Tracheal epithelial cell (primary cell): Measurements from ENCODE around the gene ERBB3. TPM values are rescaled to one million over a fixed set of nuclear protein-coding genes. Genes with fewer than 3 reads are reported as not detected.

ENCODE experiments used
- total RNA-seq: library from RNA; depleted of rRNA; stranded (reverse); fragments of >200 nt; gene quantifications from 2 replicates; pipeline ENCODE4 v1.2.1, GENCODE V29; 2014

Gene ERBB3
- total RNA-seq = 22.9 and 29.6 TPM in 2 replicates

DNA sequence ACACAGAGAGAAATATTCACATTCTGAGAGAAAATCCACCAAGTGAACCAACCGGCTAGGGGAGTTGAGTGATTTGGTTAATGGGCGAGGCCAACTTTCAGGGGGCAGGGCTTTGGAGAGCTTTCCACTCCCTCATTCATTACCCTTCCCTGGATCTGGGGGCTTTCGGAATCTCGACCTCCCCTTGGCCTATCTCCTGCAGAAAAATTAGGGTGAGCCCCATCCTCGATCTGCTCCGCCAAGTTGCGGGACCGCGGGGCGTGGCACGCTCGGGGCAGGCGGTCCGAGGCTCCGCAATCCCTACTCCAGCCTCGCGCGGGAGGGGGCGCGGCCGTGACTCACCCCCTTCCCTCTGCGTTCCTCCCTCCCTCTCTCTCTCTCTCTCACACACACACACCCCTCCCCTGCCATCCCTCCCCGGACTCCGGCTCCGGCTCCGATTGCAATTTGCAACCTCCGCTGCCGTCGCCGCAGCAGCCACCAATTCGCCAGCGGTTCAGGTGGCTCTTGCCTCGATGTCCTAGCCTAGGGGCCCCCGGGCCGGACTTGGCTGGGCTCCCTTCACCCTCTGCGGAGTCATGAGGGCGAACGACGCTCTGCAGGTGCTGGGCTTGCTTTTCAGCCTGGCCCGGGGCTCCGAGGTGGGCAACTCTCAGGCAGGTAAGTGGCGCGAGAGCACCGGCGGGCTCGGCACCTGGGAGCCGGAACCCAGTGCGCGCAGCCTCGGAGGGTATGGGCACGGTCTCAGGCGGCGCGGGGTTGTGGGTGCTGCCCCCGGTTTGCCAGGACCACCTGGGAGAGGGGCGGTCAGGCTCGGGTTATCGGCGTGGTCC lies at the start of gene ERBB3:
TSS of gene ERBB3 (plus strand) at position 443 of the 833 bp plus-strand sequence. CDS start at position 579, 136 bp downstream.

DNA sequence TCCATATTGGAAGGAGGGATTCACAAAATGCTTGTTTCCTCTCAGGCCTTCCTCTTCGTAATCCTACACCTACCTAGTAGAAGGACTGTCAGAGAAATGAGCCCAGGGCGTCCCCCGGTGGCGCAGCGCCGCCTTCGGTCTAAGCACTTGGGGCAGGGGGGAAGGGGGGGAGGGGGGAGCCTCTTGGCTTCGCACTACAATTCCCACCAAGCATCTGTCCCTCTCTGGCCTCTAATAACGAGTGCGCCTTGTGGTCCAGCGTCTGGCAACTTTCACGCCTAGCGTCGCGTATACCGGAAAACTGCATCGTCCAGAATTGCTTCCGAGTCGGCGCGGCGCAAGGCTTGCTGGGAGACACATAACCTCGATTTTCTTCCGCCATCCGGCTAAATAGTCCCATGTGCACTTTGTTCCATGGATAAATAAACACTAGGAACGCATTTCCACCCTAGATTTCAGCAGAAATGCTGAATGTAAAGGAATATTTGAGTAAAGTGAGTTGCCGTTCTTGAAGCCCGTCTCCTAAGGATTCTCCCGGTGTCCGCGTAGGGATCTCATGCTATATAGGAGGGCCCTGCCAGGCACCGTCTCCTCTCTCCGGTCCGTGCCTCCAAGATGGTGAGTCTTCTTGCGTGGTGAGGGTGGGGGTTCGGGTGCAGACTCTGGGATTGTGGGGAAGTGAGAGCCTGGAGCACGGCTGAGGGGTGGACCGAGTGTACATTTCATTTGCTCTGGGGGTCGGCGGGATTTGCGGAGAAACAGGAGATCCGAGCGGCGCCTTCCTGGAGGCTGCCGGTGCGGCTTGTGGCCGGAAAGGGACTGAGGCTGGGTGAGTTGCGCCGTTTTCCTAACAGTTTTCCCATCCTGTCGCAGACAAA lies 38.2 kb upstream of the ERBB3 start, which contains the start of gene RPS26:
TSS of gene RPS26 (plus strand) at position 367 of the 878 bp plus-strand sequence. CDS start at position 616, 249 bp downstream.

DNA sequence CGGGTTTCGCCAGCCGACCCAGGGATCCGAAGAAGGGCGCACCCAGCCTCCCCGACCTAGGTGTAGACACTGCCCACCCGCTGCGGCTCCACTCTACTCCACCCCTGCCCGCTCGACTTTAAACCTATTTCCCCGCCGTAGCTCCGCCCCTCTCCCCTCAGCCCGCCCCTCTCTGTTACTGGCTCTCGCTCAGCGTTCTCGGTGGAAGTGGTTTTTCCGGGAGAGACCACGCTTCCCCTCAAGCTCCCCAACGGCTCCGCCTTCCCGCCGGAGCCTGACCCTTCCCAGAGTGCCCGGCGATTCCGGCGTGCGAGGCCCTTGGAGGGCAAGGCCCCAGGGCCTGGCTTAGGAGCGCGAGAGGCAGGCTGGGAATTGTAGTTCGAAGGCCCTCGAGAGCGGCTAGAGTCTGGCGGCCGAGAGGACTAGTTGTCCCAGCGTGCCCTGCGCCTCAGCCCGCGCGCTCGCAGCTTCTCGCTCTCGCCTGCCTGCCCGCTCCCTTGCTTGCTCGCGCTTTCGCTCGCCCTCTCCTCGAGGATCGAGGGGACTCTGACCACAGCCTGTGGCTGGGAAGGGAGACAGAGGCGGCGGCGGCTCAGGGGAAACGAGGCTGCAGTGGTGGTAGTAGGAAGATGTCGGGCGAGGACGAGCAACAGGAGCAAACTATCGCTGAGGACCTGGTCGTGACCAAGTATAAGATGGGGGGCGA lies 24.3 kb downstream of the ERBB3 start, which contains the start of gene PA2G4:
TSS of gene PA2G4 (plus strand) at position 451 of the 706 bp plus-strand sequence. CDS start at position 630, 179 bp downstream.

DNA sequence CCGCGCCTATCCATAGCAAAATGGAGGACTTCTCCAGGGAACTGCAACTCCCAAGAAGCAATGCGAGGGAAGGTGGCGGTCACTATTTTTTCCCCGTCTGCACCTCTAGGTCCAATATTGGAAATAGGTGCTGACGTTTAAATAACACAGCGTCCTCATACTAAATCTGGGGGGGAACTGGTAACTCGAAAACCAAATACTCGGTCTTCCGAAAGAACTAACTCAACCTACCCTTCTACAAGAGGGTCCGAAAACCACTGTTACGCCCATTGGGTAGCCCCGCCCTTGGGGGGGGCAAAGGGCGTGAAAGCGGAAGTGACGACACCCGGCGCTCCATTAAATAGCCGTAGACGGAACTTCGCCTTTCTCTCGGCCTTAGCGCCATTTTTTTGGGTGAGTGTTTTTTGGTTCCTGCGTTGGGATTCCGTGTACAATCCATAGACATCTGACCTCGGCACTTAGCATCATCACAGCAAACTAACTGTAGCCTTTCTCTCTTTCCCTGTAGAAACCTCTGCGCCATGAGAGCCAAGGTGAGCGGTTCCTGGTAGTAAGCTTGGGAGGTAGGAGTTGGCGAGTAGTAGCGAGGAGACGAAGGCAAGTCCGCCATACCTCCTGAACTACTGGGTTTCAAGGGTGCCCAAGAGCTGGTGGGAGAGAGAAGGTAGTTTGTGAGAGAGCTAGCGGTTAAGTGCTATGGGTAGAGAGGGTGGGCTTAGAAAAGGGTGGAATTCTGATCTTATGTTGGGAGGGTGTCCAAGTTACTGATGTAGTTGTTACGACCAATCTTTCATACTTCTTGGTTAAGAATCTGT lies 36.5 kb downstream of the ERBB3 start, which contains the start of gene RPL41:
TSS of gene RPL41 (plus strand) at position 367 of the 815 bp plus-strand sequence.

DNA sequence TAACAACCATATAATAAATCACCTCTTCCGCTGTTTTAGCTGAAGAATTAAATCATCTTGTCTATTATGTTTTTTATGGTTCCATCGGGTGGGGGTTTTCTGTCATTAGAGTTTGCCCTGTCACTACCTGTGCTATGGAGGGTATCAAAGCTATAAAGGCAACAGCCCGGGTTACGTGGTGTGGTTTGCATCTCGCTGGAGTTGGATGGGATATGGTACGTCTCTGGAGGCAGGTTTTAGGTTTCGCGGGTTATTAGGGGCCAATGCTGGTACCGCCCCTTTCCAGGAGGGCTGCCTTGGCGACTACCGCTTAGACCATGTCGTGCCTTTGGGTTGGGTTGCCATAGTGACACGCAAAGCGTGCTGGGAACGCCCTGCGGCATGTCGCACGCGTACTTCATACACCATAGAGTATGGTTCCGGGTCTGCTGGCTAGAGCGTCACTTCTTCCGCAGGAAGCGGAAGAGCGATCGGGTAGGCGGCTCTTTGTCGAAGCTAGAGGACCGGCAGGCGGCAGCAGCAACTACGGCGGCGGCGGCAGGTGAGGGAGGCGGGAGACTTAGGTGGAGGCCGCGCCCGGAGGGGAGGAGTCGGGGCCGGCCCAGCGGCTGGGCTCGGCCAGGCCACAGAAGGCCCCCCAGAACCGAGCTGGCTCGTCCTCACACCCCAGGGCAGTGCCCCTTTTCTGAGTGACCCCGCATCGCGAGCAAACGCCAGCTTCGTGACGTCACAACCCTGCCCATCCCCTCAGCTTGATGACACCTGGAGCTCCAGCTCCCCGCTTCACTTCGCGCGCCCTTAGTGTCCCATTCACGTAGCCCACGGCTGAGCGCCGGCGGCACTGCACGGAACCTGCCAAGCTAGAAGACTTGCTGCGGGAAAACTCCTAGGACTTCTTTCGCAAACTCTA lies 38.1 kb downstream of the ERBB3 start, which contains the start of gene ZC3H10:
TSS of gene ZC3H10 (plus strand) at position 489 of the 910 bp plus-strand sequence. CDS start 2,297 bp downstream, outside the sequence.

DNA sequence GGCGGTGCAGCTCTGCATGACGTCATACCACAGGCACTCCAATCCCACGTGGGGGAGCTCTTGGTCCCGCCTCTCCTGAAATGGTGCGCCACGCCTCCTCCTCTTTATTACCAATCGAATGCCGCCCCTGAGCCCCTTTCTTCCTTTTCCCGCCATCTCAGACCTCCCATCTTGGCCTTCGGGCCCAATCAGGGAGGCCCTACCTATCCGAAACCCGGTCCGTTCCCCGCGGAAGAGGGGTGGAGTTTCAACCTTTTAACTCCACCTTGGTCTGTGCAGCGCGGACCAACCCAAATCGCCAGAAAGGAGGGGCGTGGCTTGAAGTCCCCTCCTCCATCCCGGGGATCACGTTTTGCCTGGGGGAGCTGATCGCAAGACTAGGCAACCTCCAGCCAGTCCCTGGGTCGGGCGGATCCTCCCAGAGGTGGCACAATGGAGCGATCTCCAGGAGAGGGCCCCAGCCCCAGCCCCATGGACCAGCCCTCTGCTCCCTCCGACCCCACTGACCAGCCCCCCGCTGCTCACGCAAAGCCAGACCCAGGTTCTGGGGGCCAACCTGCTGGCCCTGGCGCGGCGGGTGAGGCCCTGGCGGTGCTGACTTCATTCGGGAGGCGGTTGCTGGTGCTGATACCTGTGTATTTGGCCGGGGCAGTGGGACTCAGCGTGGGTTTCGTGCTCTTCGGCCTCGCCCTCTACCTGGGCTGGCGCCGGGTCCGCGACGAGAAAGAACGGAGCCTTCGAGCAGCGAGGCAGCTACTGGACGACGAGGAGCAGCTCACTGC lies 48.1 kb downstream of the ERBB3 start, which contains the start of gene ESYT1:
TSS of gene ESYT1 (plus strand) at position 380 of the 782 bp plus-strand sequence. CDS start at position 433, 53 bp downstream.

DNA sequence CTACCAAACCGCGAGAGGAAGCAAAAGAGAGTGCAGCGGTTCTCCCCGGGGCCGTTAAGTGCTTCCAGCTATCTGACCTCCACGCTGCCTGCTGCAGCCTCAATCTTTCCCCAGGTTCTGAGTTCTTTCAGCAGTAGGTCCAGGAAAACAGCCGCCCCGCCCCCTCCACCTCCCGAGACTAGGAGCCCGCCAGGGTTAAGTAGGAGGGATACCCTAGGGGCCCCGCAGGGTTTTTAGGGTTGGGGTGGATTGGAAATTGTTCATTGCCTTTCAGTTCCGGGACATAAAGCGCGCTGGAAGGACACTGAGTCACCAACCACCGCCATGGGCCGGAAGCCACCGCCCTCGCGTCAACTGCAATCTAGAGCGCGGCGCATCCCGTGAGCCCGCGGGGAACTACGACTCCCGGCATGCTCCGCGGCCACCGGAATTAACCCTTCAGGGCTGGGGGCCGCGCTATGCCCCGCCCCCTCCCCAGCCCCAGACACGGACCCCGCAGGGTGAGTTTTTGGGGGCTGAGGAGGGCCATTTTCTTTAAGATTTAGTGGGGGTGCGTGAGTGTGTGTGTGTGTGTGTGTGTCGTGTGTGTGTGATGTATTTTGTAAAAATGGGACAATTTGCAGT lies 72.3 kb downstream of the ERBB3 start, which contains the start of gene MYL6B:
TSS of gene MYL6B (plus strand) at position 456 of the 624 bp plus-strand sequence. CDS start 1,332 bp downstream, outside the sequence.

Other genes with a start within 250 kb of the ERBB3 start
- gene MMP19, start 237.2 kb upstream of the ERBB3 start, total RNA-seq = 0.24 TPM in 1 of 2 replicates, not detected in the other
- 27.0 and 41.1 TPM in 2 replicates for gene PYM1, start 152.3 kb upstream of the ERBB3 start, total RNA-seq
- 97.6 and 107 TPM in 2 replicates for gene DGKA, start 149.0 kb upstream of the ERBB3 start, total RNA-seq
- 2.6 and 2.9 TPM in 2 replicates for gene PMEL, start 114.1 kb upstream of the ERBB3 start, total RNA-seq
- gene CDK2, start 113.3 kb upstream of the ERBB3 start, total RNA-seq = 9.4 and 26.5 TPM in 2 replicates
- 51.8 TPM in 2 replicates for gene RAB5B, start 106.1 kb upstream of the ERBB3 start, total RNA-seq
- 5.1 and 5.8 TPM in 2 replicates for gene SUOX, start 82.9 kb upstream of the ERBB3 start, total RNA-seq
- gene IKZF4, start 59.1 kb upstream of the ERBB3 start, total RNA-seq = 0.24 TPM in 1 of 2 replicates, not detected in the other
- 233 and 674 TPM in 2 replicates for gene RPS26, start 38.2 kb upstream of the ERBB3 start, total RNA-seq
- 169 and 181 TPM in 2 replicates for gene PA2G4, start 24.4 kb downstream of the ERBB3 start, total RNA-seq
- gene RPL41, start 36.5 kb downstream of the ERBB3 start, total RNA-seq = 2,930 and 4,402 TPM in 2 replicates
- 2.2 and 2.8 TPM in 2 replicates for gene ZC3H10, start 38.1 kb downstream of the ERBB3 start, total RNA-seq
- 241 and 358 TPM in 2 replicates for gene ESYT1, start 48.1 kb downstream of the ERBB3 start, total RNA-seq
- gene MYL6B, start 72.4 kb downstream of the ERBB3 start, total RNA-seq = 39.4 and 40.5 TPM in 2 replicates
- 400 and 1,602 TPM in 2 replicates for gene MYL6, start 78.2 kb downstream of the ERBB3 start, total RNA-seq
- gene SMARCC2, start 109.3 kb downstream of the ERBB3 start, total RNA-seq = 17.4 and 18.1 TPM in 2 replicates
- gene RNF41, start 141.8 kb downstream of the ERBB3 start, total RNA-seq = 117 and 128 TPM in 2 replicates
- gene NABP2, start 144.2 kb downstream of the ERBB3 start, total RNA-seq = 21.7 and 34.5 TPM in 2 replicates
- not detected in 2 replicates for gene SLC39A5, start 149.9 kb downstream of the ERBB3 start, total RNA-seq
- 15.3 and 20.7 TPM in 2 replicates for gene ANKRD52, start 178.2 kb downstream of the ERBB3 start, total RNA-seq
- 5.5 and 8.2 TPM in 2 replicates for gene COQ10A, start 186.8 kb downstream of the ERBB3 start, total RNA-seq
- 113 and 157 TPM in 2 replicates for gene CS, start 220.2 kb downstream of the ERBB3 start, total RNA-seq
- 67.6 and 106 TPM in 2 replicates for gene CNPY2, start 235.8 kb downstream of the ERBB3 start, total RNA-seq